HCT116 (cell line): Measurements from ENCODE around the gene PLCZ1. TPM values are rescaled to one million over a fixed set of nuclear protein-coding genes. Genes with fewer than 3 reads are reported as not detected.

Experiments
- ATAC-seq: fragments of 200-7000 bp; cut with Tn5 transposase; 2 replicates; pipeline ENCODE4 v1.9.1; 2020; ENCODE audit warnings: mild to moderate bottlenecking, moderate library complexity
- BruUV-seq: library from RNA; stranded (reverse); fragments of 400-500 nt; replicated peaks from 2 replicates; lab custom pipeline; 2021; lab: Mats Ljungman, UMichigan
- CTCF ChIA-PET: fragments of 300-600 bp; sonication (Branson Sonifier 250); formaldehyde crosslinking; loops from one replicate; lab custom pipeline; 2021; ENCODE audit warnings: antibody characterized with exemption; lab: Charles Lee
- POLR2A ChIA-PET: fragments of 300-600, 350-600 bp; sonication (Branson Sonifier 250); formaldehyde crosslinking; loops from one replicate; lab custom pipeline; 2021; ENCODE audit warnings: antibody characterized with exemption; lab: Charles Lee
- RAD21 ChIA-PET, 2 experiments: fragments of 300-600 bp; sonication (Branson Sonifier 250); formaldehyde crosslinking; loops; one replicate each; lab custom pipeline; 2023; ENCODE audit warnings: low total read pairs in 2 of 2; ENCODE audit not compliant: uncharacterized antibody in 2 of 2, unreplicated experiment in 2 of 2, low non-redundant PET in 1 of 2; lab: Charles Lee
- DNase-seq: peaks from one replicate; pipeline ENCODE4 v3.0.0-alpha.2; 2010; ENCODE audit warnings: low read depth, low spot score
- H2AFZ ChIP-seq: fragments of 200-600 bp; shearing (Covaris generic), sonication (generic); 2 replicates; pipeline ENCODE4 v1.6.1; 2017; ENCODE audit warnings: low read depth, mixed run types, mixed read lengths, antibody characterized with exemption, low read length; ENCODE audit not compliant: poor library complexity, severe bottlenecking
- H3K27ac ChIP-seq: 2 replicates; pipeline ENCODE4 v1.5.1; 2012; ENCODE audit warnings: low read depth, low read length
- H3K27me3 ChIP-seq: fragments of 200-600 bp; sonication (generic); 2 replicates; pipeline ENCODE4 v1.6.1; 2016; ENCODE audit warnings: mixed run types, low read length, mixed read lengths; ENCODE audit not compliant: insufficient read depth
- H3K36me3 ChIP-seq, 2 experiments: fragments of 200-500 bp in 1 of 2; fragments of 200-600 bp in 1 of 2; sonication (Bioruptor generic) in 1 of 2; sonication (generic) in 1 of 2; 2 replicates each; pipeline versions ENCODE4 v1.5.1 to v1.6.1; 2014 to 2016; ENCODE audit warnings: low read length in 2 of 2, inconsistent platforms in 1 of 2, mixed read lengths in 1 of 2, mixed run types in 1 of 2; ENCODE audit not compliant: insufficient read depth in 2 of 2, control insufficient read depth in 1 of 2
- H3K4me1 ChIP-seq, 2 experiments: fragments of 200-600 bp in 1 of 2; sonication (generic) in 1 of 2; 2 replicates each; pipeline versions ENCODE4 v1.5.1 to v1.6.1; 2012 to 2017; ENCODE audit warnings: low read length in 2 of 2, inconsistent platforms in 1 of 2, mild to moderate bottlenecking in 1 of 2, mixed read lengths in 1 of 2, mixed run types in 1 of 2, moderate library complexity in 1 of 2; ENCODE audit not compliant: insufficient read depth in 2 of 2, control insufficient read depth in 1 of 2
- H3K4me2 ChIP-seq: fragments of 200-600 bp; sonication (generic); 2 replicates; pipeline ENCODE4 v1.6.1; 2017; ENCODE audit warnings: mixed run types, low read length, mixed read lengths
- H3K4me3 ChIP-seq, 2 experiments: fragments of 200-600 bp in 1 of 2; sonication (generic) in 1 of 2; replicated peaks in 1 of 2; 2 replicates each; pipeline ENCODE4 v1.5.1; 2011 to 2016; ENCODE audit warnings: low read length in 2 of 2, control low read depth in 1 of 2, low read depth in 1 of 2, mild to moderate bottlenecking in 1 of 2, mixed read lengths in 1 of 2, mixed run types in 1 of 2
- H3K79me2 ChIP-seq: fragments of 200-600 bp; sonication (generic); 2 replicates; pipeline ENCODE4 v1.6.1; 2017; ENCODE audit warnings: mild to moderate bottlenecking, mixed run types, low read length, moderate library complexity, mixed read lengths; ENCODE audit not compliant: insufficient read depth
- H3K9ac ChIP-seq: fragments of 200-600 bp; sonication (generic); 2 replicates; pipeline ENCODE4 v1.6.1; 2016; ENCODE audit warnings: low read length, mixed read lengths
- H3K9me2 ChIP-seq: fragments of 200-600 bp; sonication (generic), shearing (Covaris generic); 2 replicates; pipeline ENCODE4 v1.6.1; 2017; ENCODE audit warnings: mixed run types, mild to moderate bottlenecking, moderate library complexity; ENCODE audit not compliant: insufficient read depth
- H3K9me3 ChIP-seq, 2 experiments: fragments of 200-500 bp in 1 of 2; fragments of 200-600 bp in 1 of 2; sonication (Bioruptor generic) in 1 of 2; sonication (generic) in 1 of 2; 2 replicates each; pipeline ENCODE4 v1.6.1; 2014 to 2017; ENCODE audit warnings: low read length in 2 of 2, mixed read lengths in 2 of 2, inconsistent platforms in 1 of 2, low read depth in 1 of 2, mild to moderate bottlenecking in 1 of 2, mixed run types in 1 of 2, moderate library complexity in 1 of 2; ENCODE audit not compliant: control insufficient read depth in 1 of 2, insufficient read depth in 1 of 2
- H4K20me1 ChIP-seq: fragments of 200-600 bp; sonication (generic), shearing (Covaris generic); 2 replicates; pipeline ENCODE4 v1.6.1; 2017; ENCODE audit warnings: mixed run types, mild to moderate bottlenecking, moderate library complexity; ENCODE audit not compliant: insufficient read depth
- CBX3 ChIP-seq: IDR thresholded peaks from 2 replicates; pipeline ENCODE4 v1.6.1; 2012; ENCODE audit warnings: low read depth
- EGR1 ChIP-seq: IDR thresholded peaks from 2 replicates; pipeline ENCODE4 v1.6.1; 2012; ENCODE audit warnings: low read depth
- ELF1 ChIP-seq: IDR thresholded peaks from 2 replicates; pipeline ENCODE4 v1.6.1; 2012; ENCODE audit warnings: low read depth, borderline replicate concordance
- EZH2 ChIP-seq: fragments of 200-600 bp; sonication (generic); IDR thresholded peaks from 2 replicates; pipeline ENCODE4 v1.6.1; 2017; ENCODE audit warnings: antibody characterized with exemption, mixed run types
- JUND ChIP-seq: IDR thresholded peaks from 2 replicates; pipeline ENCODE4 v1.6.1; 2012
- POLR2A ChIP-seq: IDR thresholded peaks from 2 replicates; pipeline ENCODE4 v1.7.0; 2011; ENCODE audit warnings: borderline replicate concordance; ENCODE audit not compliant: insufficient read depth, insufficient read length; ENCODE audit errors: extremely low read depth
- RAD21 ChIP-seq: IDR thresholded peaks from 2 replicates; pipeline ENCODE4 v1.6.1; 2012; ENCODE audit warnings: low read depth, mild to moderate bottlenecking
- SIN3A ChIP-seq: IDR thresholded peaks from 2 replicates; pipeline ENCODE4 v1.6.1; 2012; ENCODE audit warnings: low read depth
- SRF ChIP-seq: IDR thresholded peaks from 2 replicates; pipeline ENCODE4 v1.6.1; 2012; ENCODE audit warnings: low read depth
- intact Hi-C: fragments of 100-400 bp; cut with micrococcal nuclease; formaldehyde crosslinking; loops from 2 replicates; pipeline ENCODE4 v1.10.0; 2022
- total RNA-seq: library from RNA; stranded (reverse); gene quantifications from one replicate; pipeline ENCODE4 v1.2.1, GENCODE V29; 2021; ENCODE audit not compliant: unreplicated experiment
- TF ChIP-seq, protein P1 (sequence below): IDR thresholded peaks from 2 replicates; pipeline ENCODE4 v1.6.1; 2011; ENCODE audit warnings: mild to moderate bottlenecking, low read length, moderate library complexity; ENCODE audit not compliant: insufficient replicate concordance; ENCODE audit errors: extremely low read depth
- TF ChIP-seq, protein P2 (sequence below): IDR thresholded peaks from 2 replicates; pipeline ENCODE4 v1.6.1; 2012

Gene PLCZ1
- total RNA-seq, 1 experiment from 2014 or later, result not detected

DNA sequence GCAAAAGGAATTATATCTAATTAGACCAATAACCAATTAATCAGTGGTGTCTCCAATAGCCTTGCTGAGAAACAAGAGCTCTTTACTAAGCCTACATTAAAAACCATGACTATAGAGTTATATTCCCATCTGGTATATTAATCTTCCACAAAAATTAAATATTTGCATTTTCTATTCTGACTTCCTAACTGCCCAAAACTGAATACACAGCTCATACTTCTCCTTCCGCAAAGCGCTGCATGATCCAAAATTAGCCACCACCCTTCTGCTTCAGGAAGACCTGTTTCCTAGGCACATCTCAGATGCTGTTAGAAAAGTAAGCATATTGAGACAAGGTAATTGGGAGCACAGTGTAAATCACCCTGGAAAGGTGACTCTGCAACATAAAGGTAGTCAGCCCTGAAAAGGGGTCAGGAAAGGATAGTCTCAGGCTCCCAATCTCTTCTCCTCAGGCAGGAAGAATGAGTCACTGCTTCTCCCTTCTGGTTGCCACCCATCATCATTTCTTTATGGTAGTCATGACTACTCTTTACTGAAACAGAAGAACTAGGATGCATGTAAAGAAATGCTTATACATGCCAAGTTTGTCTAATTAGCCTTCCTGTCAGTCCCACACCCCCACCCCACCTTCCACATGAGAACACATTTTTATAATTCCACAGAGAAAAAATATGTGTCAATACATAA is 54.3 kb downstream of the PLCZ1 start:
- Histone ChIP-seq H4K20me1 (no peaks in the 10 kb centered on the region), H3K9me3 (no peaks in the 10 kb centered on the region), H3K4me1 (peaks cover 0 to 6% of the 10 kb centered on the region in 2 experiments; a peak in 2 of 4 replicates), H3K9me2 (no peaks in the 10 kb centered on the region), H3K27ac (no peak overlapping the region), H3K4me2 (no peak overlapping the region), H3K9ac (no peak overlapping the region), H3K36me3 (no peaks in the 10 kb centered on the region), H3K79me2 (no peaks in the 10 kb centered on the region), H3K4me3 (no peak overlapping the region), H3K27me3 (no peaks in the 10 kb centered on the region), H2AFZ (no peak overlapping the region)
- intact Hi-C loops, result no loop called here
- TF ChIP-seq CBX3 (no peak), POLR2A (no peak), SIN3A (no peak), JUND (no peak), RAD21 (no peak), EZH2 (no peak), ELF1 (no peak)
- TF ChIP-seq, protein P1, sequence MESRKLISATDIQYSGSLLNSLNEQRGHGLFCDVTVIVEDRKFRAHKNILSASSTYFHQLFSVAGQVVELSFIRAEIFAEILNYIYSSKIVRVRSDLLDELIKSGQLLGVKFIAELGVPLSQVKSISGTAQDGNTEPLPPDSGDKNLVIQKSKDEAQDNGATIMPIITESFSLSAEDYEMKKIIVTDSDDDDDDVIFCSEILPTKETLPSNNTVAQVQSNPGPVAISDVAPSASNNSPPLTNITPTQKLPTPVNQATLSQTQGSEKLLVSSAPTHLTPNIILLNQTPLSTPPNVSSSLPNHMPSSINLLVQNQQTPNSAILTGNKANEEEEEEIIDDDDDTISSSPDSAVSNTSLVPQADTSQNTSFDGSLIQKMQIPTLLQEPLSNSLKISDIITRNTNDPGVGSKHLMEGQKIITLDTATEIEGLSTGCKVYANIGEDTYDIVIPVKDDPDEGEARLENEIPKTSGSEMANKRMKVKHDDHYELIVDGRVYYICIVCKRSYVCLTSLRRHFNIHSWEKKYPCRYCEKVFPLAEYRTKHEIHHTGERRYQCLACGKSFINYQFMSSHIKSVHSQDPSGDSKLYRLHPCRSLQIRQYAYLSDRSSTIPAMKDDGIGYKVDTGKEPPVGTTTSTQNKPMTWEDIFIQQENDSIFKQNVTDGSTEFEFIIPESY, result no peak
- DNase-seq (no peak), ATAC-seq (no peak)
- POLR2A ChIA-PET, result no interaction called here
- RAD21 ChIA-PET, result no interaction called here
- BruUV-seq, result no TSS peak
- CTCF ChIA-PET, result no interaction called here

DNA sequence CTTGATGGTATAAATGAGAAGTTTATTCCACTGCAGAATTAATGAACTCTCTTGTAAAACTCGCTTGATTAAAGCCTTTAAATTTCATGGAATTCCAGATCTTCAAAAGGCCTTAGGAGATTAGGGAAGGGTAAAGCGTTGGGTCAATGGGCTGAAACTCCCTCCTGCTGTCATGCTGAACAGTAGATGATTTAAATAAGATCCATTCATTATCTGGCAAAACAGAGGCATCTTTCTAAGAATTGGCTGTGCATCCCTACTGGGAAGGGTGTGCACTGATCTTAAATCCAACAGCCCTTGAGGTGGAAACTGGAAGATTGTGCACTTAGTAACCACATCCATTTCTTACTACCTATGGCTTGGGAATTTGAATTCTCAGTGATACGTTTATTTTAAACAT is 56.0 kb downstream of the PLCZ1 start:
- H3K4me3 ChIP-seq, result no peak overlapping the region
- H3K27me3 ChIP-seq, result no peaks in the 10 kb centered on the region
- POLR2A ChIA-PET, result no interaction called here
- CTCF ChIA-PET, result no interaction called here
- H2AFZ ChIP-seq, result no peak overlapping the region
- no peak for ATAC-seq
- H3K4me1 ChIP-seq, result peaks cover 0 to 6% of the 10 kb centered on the region in 2 experiments; a peak in 2 of 4 replicates
- DNase-seq, result no peak
- H3K27ac ChIP-seq, result no peak overlapping the region
- TF ChIP-seq ELF1 (no peak), POLR2A (no peak), EGR1 (no peak), SRF (no peak)
- TF ChIP-seq, protein P1, result no peak
- TF ChIP-seq, protein P2, sequence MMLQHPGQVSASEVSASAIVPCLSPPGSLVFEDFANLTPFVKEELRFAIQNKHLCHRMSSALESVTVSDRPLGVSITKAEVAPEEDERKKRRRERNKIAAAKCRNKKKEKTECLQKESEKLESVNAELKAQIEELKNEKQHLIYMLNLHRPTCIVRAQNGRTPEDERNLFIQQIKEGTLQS, result no peak
- H3K36me3 ChIP-seq, result no peaks in the 10 kb centered on the region
- intact Hi-C loops, result no loop called here
- no peaks in the 10 kb centered on the region for H3K79me2 ChIP-seq
- H3K9me2 ChIP-seq, result no peaks in the 10 kb centered on the region
- no TSS peak for BruUV-seq
- no peak overlapping the region for H3K4me2 ChIP-seq
- H3K9ac ChIP-seq, result no peak overlapping the region
- RAD21 ChIA-PET, result no interaction called here
- H4K20me1 ChIP-seq, result no peaks in the 10 kb centered on the region
- H3K9me3 ChIP-seq, result no peaks in the 10 kb centered on the region
